ENCODE data around the gene LVRN.
A peak's percentile ranks its signal among the peaks of the same experiment; 100 is the strongest.

The LVRN gene

GRCh38 chr5:116045821-116046220 lies 83.5 kb downstream of the LVRN start:
- H3K4me3 ChIP-seq (ENCODE audit: low read depth, low read length): no peak overlapping the region
- TF ChIP-seq, protein P1, sequence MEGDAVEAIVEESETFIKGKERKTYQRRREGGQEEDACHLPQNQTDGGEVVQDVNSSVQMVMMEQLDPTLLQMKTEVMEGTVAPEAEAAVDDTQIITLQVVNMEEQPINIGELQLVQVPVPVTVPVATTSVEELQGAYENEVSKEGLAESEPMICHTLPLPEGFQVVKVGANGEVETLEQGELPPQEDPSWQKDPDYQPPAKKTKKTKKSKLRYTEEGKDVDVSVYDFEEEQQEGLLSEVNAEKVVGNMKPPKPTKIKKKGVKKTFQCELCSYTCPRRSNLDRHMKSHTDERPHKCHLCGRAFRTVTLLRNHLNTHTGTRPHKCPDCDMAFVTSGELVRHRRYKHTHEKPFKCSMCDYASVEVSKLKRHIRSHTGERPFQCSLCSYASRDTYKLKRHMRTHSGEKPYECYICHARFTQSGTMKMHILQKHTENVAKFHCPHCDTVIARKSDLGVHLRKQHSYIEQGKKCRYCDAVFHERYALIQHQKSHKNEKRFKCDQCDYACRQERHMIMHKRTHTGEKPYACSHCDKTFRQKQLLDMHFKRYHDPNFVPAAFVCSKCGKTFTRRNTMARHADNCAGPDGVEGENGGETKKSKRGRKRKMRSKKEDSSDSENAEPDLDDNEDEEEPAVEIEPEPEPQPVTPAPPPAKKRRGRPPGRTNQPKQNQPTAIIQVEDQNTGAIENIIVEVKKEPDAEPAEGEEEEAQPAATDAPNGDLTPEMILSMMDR (IDR thresholded peaks at IDR 0.05; ENCODE audit: low read depth, low read length): no peak

DNA sequence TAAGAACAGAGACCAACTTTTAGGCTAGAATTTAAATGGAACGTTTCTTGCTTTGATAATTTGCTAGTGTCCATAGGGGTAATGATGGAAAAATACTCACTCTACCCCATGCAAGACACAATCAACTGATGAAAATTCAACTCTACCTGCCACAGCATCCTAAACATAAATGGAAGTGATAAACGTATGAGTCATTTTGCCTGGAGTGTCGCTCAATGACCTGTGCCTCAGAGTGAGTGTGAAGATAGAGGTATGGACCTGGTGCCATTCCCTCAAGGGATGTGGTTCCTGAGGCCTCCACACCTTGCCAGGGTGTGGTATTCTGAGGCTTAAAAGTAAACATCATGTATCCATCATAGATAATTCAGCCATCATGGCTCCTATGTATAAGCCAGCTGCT lies 84.0 kb downstream of the LVRN start:
- TF ChIP-seq, protein P1 (IDR thresholded peaks at IDR 0.05; ENCODE audit: low read depth, low read length): no peak
- H3K4me3 ChIP-seq (ENCODE audit: low read depth, low read length): no peak overlapping the region

GRCh38 chr5:116046823-116047222 lies 84.5 kb downstream of the LVRN start:
- no peak overlapping the region for H3K4me3 ChIP-seq (ENCODE audit: low read depth, low read length)
- TF ChIP-seq, protein P1 (IDR thresholded peaks at IDR 0.05; ENCODE audit: low read depth, low read length): no peak

GRCh38 chr5:116058346-116058936 lies 96.2 kb downstream of the LVRN start:
- TF ChIP-seq, protein P1 (IDR thresholded peaks at IDR 0.05; ENCODE audit: low read depth, low read length): no peak
- no peak overlapping the region for H3K4me3 ChIP-seq (ENCODE audit: low read depth, low read length)

DNA sequence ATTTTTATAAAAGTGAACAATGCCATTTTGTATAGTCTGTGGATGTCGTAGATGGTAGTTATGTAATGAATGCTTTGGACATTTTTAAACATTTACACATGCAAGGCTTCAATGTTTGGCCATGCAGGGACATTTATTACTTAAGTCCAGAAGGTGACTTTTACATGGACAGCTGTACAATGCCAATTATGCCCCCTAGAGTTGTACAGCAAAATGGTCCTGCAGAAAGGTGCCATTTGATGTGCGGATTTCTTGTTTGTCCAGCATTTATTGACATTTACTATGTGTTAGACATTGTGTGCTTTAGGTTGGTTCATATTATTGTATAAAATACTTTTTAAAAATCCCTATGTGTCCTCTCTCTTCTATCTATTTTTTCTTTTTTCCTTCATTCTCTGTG lies 100.1 kb downstream of the LVRN start:
- TF ChIP-seq, protein P1 (IDR thresholded peaks at IDR 0.05; ENCODE audit: low read depth, low read length): no peak
- no peak overlapping the region for H3K4me3 ChIP-seq (ENCODE audit: low read depth, low read length)

GRCh38 chr5:116063950-116064349 lies 101.7 kb downstream of the LVRN start:
- TF ChIP-seq, protein P1 (IDR thresholded peaks at IDR 0.05; ENCODE audit: low read depth, low read length): no peak
- no peak overlapping the region for H3K4me3 ChIP-seq (ENCODE audit: low read depth, low read length)

DNA sequence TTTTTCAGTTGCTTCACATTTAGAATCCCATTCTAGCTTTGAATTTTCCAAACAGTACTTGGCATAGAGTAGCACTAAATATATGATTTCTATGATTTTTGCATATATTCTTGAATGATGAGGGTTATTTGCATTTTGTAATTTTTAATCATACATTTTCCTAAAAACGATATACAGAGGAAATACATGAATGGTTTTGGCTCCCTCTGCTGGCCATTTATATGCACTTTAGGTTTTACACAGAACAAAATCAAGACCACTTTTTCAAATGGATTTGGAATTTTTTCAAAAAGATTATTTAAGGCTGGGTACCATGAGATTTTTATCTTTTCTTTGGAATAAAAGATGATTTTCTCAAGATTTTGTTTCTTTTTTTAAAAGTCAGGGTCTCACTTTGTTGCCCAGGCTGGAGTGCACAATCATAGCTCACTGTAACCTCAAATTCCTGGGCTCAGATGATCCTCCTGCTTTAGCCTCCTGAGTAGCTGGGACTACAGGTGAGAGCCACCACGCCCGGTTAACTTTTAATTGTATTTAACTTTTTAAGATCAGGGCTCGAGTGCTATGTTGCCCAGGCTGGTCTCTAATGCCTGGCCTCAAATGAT lies 105.9 kb downstream of the LVRN start:
- no peak overlapping the region for H3K4me3 ChIP-seq (ENCODE audit: low read depth, low read length)

More for the DNA sequence above, 105.9 kb downstream of the LVRN start:
- TF ChIP-seq, protein P1 (IDR thresholded peaks at IDR 0.05; ENCODE audit: low read depth, low read length): peak; percentile 37; the same call in 1 of the 2 replicates

All from WI38 (cell line).